ENCODE measurements around the gene KLK11.

Gene KLK11

DNA sequence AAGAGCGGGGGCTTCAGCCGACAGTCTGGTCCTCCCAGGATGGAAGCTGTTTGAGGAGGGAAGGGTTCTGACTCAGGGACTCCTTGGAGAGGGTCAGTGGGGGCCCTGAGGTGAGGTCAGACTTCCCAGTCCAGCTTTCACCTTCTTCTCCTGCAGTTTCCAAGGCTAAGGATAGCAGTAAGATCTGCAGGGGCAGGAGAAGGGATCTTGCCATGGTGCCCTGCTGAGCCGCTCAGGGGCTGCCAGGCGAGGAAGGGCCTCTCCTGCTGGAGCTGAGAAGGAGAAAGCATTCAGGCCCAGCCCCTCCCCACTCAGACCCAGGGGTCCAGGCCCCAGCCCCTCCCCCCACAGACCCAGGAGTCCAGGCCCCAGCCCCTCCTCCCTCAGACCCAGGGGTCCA, 44.2 kb downstream of the KLK11 start:
- TF ChIP-seq, protein P1, sequence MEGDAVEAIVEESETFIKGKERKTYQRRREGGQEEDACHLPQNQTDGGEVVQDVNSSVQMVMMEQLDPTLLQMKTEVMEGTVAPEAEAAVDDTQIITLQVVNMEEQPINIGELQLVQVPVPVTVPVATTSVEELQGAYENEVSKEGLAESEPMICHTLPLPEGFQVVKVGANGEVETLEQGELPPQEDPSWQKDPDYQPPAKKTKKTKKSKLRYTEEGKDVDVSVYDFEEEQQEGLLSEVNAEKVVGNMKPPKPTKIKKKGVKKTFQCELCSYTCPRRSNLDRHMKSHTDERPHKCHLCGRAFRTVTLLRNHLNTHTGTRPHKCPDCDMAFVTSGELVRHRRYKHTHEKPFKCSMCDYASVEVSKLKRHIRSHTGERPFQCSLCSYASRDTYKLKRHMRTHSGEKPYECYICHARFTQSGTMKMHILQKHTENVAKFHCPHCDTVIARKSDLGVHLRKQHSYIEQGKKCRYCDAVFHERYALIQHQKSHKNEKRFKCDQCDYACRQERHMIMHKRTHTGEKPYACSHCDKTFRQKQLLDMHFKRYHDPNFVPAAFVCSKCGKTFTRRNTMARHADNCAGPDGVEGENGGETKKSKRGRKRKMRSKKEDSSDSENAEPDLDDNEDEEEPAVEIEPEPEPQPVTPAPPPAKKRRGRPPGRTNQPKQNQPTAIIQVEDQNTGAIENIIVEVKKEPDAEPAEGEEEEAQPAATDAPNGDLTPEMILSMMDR (IDR thresholded peaks at IDR 0.05), result no peak
- Histone ChIP-seq H3K27ac (no peak overlapping the region), H3K4me3 (no peak overlapping the region)
- DNase-seq (ENCODE audit: low spot score), result no peak

DNA sequence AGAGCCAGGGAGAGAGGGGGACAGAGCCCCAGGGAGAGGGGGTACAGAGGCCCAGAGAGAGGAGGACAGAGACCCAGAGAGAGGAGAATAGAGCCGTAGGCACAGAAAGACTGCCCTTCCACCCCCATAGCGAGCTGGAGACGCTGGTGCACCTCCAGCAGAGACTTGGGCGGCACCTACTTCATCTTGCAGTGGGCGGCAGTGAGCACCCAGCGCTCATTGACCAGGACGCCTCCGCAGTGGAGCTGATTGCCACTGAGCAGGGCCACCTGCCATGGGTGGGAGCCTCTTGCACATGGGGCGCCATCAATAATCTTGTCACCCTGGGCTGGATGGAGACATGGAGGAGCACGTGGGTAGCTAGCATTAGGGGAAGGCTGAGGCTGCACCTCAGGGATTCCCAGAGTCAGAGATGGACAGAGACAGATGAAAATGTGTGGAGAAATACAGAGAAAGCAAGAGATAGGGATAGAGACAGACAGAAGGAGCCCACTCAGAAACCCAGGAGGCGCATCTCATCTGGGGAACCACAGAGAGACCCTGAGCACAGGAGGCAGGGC, 44.7 kb downstream of the KLK11 start:
- no peak for DNase-seq (ENCODE audit: low spot score)
- Histone ChIP-seq H3K27ac (no peak overlapping the region), H3K4me3 (no peak overlapping the region)
- TF ChIP-seq, protein P1 (IDR thresholded peaks at IDR 0.05), result no peak

DNA sequence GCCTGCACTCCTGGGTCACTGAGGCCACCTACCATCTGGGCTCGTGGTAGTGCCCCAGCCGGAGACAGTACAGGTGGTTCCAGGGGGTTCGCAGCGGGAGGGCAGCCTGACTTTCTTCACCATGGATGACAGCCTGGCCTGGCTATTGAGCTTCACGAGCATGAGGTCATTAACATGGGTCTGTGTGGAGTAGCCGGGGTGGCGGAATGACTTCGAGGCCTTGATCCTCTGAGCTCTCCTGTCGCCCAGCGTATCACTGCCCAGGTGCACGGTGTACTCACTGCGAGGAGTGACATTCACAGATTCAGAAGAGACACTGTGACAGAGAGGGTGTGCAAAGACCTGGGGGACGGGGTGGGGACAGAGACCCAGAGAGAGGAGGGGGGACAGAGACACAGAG, 46.2 kb downstream of the KLK11 start:
- no peak overlapping the region for H3K4me3 ChIP-seq
- H3K27ac ChIP-seq, result no peak overlapping the region
- DNase-seq (ENCODE audit: low spot score), result no peak
- TF ChIP-seq, protein P1 (IDR thresholded peaks at IDR 0.05), result no peak

DNA sequence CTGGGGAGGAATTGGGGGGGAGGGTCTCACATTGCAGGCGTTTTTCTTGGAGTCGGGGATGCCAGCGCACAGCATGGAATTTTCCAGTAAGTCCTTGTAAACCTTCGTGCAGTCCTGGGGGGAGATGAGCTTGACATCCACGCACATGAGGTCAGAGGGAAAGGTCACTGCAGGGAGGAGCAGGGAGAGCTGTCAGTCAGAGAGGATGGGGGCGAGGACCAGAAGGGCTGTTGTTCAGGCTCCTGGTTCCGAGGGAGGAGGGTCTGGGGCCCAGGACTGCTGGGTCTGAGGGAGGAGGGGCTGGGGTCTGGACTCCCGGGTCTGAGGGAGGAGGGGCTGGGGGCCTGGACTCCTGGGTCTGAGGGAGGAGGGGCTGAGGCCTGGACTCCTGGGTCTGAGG, 46.7 kb downstream of the KLK11 start:
- no peak for DNase-seq (ENCODE audit: low spot score)
- H3K27ac ChIP-seq, result no peak overlapping the region
- TF ChIP-seq, protein P1 (IDR thresholded peaks at IDR 0.05), result no peak
- no peak overlapping the region for H3K4me3 ChIP-seq

DNA sequence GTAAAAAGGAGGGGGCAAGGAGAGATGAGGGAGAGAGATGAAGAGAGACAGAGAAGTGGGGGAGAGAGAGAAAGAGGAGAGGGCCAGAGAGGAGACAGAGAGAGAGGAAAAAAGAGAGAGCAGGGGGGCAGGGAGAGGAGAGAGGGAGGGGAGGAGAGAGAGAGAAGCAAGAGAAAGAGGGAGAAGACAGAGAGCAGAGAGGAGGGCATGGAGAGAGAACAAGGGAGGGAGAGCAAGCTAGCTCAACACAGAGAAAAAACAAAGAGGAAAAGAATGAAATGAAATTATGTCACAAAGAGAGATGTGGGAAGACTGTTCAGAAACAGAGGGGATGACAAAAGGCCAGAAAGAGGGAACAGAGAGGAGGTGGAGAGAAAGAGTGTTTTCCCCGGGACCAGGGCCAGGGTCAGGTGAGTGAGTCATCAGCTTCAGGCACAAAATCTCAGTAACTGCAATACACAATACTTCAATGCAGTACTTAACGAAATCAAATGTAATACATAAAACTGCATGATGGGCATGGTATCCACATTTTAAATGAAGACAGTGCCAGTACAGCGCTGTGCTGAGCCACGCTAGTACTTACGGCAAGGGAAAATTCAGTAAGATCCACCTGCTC, 47.5 kb downstream of the KLK11 start:
- DNase-seq (ENCODE audit: low spot score), result no peak
- TF ChIP-seq, protein P1 (IDR thresholded peaks at IDR 0.05), result no peak
- Histone ChIP-seq H3K27ac (no peak overlapping the region), H3K4me3 (no peak overlapping the region)

DNA sequence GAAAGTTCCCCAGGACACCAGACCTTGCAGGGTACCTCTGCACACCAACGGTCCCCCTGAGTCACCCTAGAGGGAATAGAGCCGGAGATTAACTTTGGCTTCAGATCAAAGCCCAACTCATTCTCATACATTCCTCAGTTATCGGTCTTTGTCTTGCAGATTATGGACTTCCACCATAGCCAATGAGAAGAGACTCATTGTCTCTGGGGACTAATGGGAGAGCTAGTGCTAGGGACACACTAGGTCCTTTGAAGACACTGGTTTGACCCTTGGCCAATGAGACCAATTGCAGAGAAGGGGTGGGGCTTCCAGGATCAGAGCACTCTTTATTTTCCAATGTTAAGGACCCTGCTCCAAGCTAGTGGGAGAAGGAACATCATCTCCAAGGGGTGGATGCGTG, 48.8 kb downstream of the KLK11 start:
- TF ChIP-seq, protein P1 (IDR thresholded peaks at IDR 0.05), result no peak
- H3K4me3 ChIP-seq, result no peak overlapping the region
- H3K27ac ChIP-seq, result no peak overlapping the region
- DNase-seq (ENCODE audit: low spot score), result no peak

DNA sequence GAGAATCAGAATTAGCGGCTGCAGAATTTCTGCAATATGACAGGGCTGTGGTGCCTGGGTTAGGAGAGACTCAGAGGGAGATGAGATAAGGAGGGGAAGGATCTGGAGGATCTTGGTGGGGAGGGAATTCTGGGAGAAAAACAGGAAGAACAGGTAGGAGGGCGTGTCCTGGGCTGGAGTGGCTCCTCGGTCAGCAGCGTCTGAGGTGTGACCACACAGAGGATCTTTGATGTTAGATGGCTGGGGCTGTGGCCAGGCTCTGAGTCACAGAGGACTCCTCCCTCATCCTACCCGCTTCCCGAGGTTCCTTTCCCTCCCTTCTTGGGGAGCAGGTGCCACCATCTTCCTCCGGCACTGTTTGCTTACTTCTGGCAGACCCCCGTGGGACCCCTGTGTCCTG, 50.6 kb downstream of the KLK11 start:
- no peak overlapping the region for H3K27ac ChIP-seq
- no peak for DNase-seq (ENCODE audit: low spot score)
- TF ChIP-seq, protein P1 (IDR thresholded peaks at IDR 0.05), result no peak

More for the DNA sequence above, 50.6 kb downstream of the KLK11 start:
- no peak overlapping the region for H3K4me3 ChIP-seq

All from coronary artery (tissue), 2 donors.